ENCODE results near the gene CD19. TPM values are rescaled to one million over a fixed set of nuclear protein-coding genes. Genes with fewer than 3 reads are reported as not detected.
"Not testable (repeated sequence)": the region's sequence is repeated elsewhere in the genome, so short reads cannot be mapped to it uniquely, and the experiment has no call there.

The CD19 gene
- total and polyA plus RNA-seq, 2 donors: 2.8 to 16.9 TPM

DNA sequence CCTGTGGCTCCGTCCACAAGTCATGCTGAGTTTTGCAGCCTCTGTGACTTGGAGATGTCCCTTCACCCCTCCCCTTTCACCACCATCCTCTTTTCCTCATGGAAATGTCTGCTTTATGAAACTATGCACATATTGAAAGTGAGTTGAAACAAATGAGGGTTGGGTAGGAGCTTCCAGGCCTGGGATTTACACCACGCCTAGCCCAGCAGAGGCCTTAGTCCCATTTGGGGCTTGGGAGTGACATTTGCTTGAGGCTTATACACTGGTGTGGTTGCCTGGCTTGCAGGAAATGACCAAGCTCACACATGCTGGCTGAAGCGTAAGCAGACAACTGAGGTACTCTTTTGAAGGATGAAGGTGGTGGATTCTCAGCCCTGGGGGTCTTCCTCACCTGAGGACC is 32.3 kb downstream of the CD19 start:
- Histone ChIP-seq H3K36me3 (ENCODE audit: control insufficient read depth in 2 of 2, insufficient read depth in 2 of 2, low read length in 1 of 2) (peaks cover 57 to 60% of the 10 kb centered on the region in 2 donors), H3K4me1 (ENCODE audit: control insufficient read depth in 2 of 2, insufficient read depth in 2 of 2, low read length in 2 of 2) (no peaks in the 10 kb centered on the region), H3K27me3 (ENCODE audit: control insufficient read depth in 2 of 2, insufficient read depth in 1 of 2, low read length in 1 of 2) (no peaks in the 10 kb centered on the region), H3K9me3 (ENCODE audit: control insufficient read depth in 2 of 2, insufficient read depth in 1 of 2, low read length in 1 of 2) (no peaks in the 10 kb centered on the region), H3K27ac (ENCODE audit: low read depth in 1 of 2, low read length in 1 of 2) (no peak overlapping the region), H3K4me3 (ENCODE audit: low read length in 2 of 2) (no peak overlapping the region)
- no peak for DNase-seq (ENCODE audit: low read depth in 6 of 9, low spot score in 9 of 9)
- WGBS: 81% methylated on average over 3 of the region's 3 CpGs

DNA sequence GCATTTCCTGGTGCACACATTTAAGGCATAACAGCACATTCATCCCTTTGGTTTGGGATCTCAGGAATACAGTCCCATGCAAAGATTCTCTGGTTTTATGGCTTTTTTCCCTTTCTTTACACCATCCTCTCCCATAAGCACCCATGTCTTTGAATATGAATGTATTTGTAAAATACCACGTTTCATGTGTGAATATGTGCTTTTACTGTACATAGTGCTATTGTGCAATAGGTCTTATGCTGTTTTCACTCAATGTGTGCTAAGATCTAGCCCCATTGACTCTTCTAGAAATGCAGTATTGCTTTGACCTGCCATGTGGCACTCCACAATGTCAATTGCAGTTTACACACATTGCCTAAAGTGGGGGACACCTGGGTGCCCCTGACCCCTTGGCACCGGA is 32.7 kb downstream of the CD19 start:
- H3K9me3 ChIP-seq (ENCODE audit: control insufficient read depth in 2 of 2, insufficient read depth in 1 of 2, low read length in 1 of 2): no peaks in the 10 kb centered on the region
- over 99% methylated on average over 2 of the region's 2 CpGs for WGBS
- no peaks in the 10 kb centered on the region for H3K4me1 ChIP-seq (ENCODE audit: control insufficient read depth in 2 of 2, insufficient read depth in 2 of 2, low read length in 2 of 2)
- H3K27ac ChIP-seq (ENCODE audit: low read depth in 1 of 2, low read length in 1 of 2): no peak overlapping the region
- DNase-seq (ENCODE audit: low read depth in 6 of 9, low spot score in 9 of 9): no peak
- peaks cover 53 to 56% of the 10 kb centered on the region in 2 donors for H3K36me3 ChIP-seq (ENCODE audit: control insufficient read depth in 2 of 2, insufficient read depth in 2 of 2, low read length in 1 of 2)
- no peak overlapping the region for H3K4me3 ChIP-seq (ENCODE audit: low read length in 2 of 2)
- no peaks in the 10 kb centered on the region for H3K27me3 ChIP-seq (ENCODE audit: control insufficient read depth in 2 of 2, insufficient read depth in 1 of 2, low read length in 1 of 2)

DNA sequence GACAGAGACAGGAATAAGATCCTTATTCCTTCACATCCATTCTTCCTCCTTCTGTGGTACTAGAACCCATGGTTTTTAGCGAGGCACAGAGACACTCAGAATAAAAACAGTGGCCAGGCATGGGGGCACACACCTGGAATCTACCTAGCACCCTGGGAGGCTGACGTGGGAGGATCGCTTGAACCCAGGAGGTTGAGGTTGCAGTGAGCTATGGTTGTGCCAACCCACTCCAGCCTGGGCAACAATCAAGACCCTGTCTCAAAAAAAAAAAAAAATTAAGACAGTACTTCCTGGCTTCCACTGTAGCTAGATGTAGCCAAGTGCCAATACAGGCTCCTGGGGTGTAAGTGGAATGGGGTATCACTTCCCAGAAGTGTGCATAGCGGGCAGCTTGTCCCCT is 35.4 kb downstream of the CD19 start:
- 96% methylated on average over 4 of the region's 4 CpGs for WGBS

DNA sequence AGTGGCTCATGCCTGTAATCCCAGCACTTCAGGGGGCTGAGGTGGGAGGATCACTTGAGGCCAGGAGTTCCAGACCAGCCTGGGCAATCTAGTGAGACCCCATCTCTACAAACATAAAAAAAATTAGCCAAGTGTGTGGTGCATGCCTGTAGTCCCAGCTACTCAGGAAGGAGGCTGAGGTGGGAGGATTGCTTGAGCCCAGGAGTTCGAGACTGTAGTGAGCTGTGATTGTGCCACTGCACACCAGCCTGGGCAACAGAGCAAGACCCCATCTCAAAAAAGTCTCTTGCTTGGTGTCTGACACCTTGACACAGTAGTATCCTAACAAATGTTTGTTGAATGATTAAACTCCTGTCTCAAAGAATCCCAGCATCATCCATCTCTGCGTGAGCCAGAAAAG is 37.9 kb downstream of the CD19 start:
- H3K4me1 ChIP-seq (ENCODE audit: control insufficient read depth in 2 of 2, insufficient read depth in 2 of 2, low read length in 2 of 2); H3K27ac ChIP-seq (ENCODE audit: low read depth in 1 of 2, low read length in 1 of 2); DNase-seq (ENCODE audit: low read depth in 6 of 9, low spot score in 9 of 9); H3K9me3 ChIP-seq (ENCODE audit: control insufficient read depth in 2 of 2, insufficient read depth in 1 of 2, low read length in 1 of 2); H3K27me3 ChIP-seq (ENCODE audit: control insufficient read depth in 2 of 2, insufficient read depth in 1 of 2, low read length in 1 of 2); H3K4me3 ChIP-seq (ENCODE audit: low read length in 2 of 2): not testable (repeated sequence)
- peaks cover 8 to 11% of the 10 kb centered on the region in 2 donors for H3K36me3 ChIP-seq (ENCODE audit: control insufficient read depth in 2 of 2, insufficient read depth in 2 of 2, low read length in 1 of 2)
- WGBS: 99% methylated on average over 2 of the region's 2 CpGs

More for the DNA sequence above, 35.4 kb downstream of the CD19 start:
- no peaks in the 10 kb centered on the region for H3K4me1 ChIP-seq (ENCODE audit: control insufficient read depth in 2 of 2, insufficient read depth in 2 of 2, low read length in 2 of 2)
- no peak overlapping the region for H3K27ac ChIP-seq (ENCODE audit: low read depth in 1 of 2, low read length in 1 of 2)
- no peak for DNase-seq (ENCODE audit: low read depth in 6 of 9, low spot score in 9 of 9)
- H3K36me3 ChIP-seq (ENCODE audit: control insufficient read depth in 2 of 2, insufficient read depth in 2 of 2, low read length in 1 of 2): peaks cover 34 to 36% of the 10 kb centered on the region in 2 donors
- no peak overlapping the region for H3K4me3 ChIP-seq (ENCODE audit: low read length in 2 of 2)
- no peaks in the 10 kb centered on the region for H3K9me3 ChIP-seq (ENCODE audit: control insufficient read depth in 2 of 2, insufficient read depth in 1 of 2, low read length in 1 of 2)
- H3K27me3 ChIP-seq (ENCODE audit: control insufficient read depth in 2 of 2, insufficient read depth in 1 of 2, low read length in 1 of 2): no peaks in the 10 kb centered on the region

DNA sequence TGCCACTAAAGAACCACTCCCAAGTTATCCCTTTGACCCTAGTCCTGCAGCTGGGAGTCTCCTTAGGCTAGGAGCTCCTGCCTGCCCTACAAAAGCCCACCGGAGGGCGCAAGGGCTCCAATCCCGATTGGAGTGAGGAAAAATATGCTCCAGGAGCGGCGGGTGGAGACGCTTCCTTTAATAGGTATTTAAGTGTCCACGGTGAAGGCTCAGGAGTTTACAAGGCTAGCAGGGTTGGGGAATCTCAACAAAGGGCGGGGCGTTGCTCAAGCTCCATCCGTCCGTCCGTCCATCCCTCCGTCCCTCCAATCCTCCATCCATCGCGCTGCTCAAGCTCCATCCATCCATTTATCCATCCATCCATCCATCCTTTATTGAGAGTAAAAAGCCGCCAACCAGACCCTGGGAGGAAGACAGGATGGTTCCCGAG is 42.3 kb downstream of the CD19 start:
- Histone ChIP-seq H3K9me3 (ENCODE audit: control insufficient read depth in 2 of 2, insufficient read depth in 1 of 2, low read length in 1 of 2) (no peaks in the 10 kb centered on the region), H3K27ac (ENCODE audit: low read depth in 1 of 2, low read length in 1 of 2) (peak overlapping the region; percentile 50 to 53), H3K36me3 (ENCODE audit: control insufficient read depth in 2 of 2, insufficient read depth in 2 of 2, low read length in 1 of 2) (peaks cover 22 to 26% of the 10 kb centered on the region in 2 donors), H3K27me3 (ENCODE audit: control insufficient read depth in 2 of 2, insufficient read depth in 1 of 2, low read length in 1 of 2) (no peaks in the 10 kb centered on the region), H3K4me1 (ENCODE audit: control insufficient read depth in 2 of 2, insufficient read depth in 2 of 2, low read length in 2 of 2) (peaks cover 10 to 24% of the 10 kb centered on the region in 2 donors), H3K4me3 (ENCODE audit: low read length in 2 of 2) (peak overlapping the region; percentile 69 to 94)
- peak in 2 of 9 donors; percentile 25 to 54 for DNase-seq (ENCODE audit: low read depth in 6 of 9, low spot score in 9 of 9)
- 1% methylated on average over 17 of the region's 17 CpGs for WGBS

DNA sequence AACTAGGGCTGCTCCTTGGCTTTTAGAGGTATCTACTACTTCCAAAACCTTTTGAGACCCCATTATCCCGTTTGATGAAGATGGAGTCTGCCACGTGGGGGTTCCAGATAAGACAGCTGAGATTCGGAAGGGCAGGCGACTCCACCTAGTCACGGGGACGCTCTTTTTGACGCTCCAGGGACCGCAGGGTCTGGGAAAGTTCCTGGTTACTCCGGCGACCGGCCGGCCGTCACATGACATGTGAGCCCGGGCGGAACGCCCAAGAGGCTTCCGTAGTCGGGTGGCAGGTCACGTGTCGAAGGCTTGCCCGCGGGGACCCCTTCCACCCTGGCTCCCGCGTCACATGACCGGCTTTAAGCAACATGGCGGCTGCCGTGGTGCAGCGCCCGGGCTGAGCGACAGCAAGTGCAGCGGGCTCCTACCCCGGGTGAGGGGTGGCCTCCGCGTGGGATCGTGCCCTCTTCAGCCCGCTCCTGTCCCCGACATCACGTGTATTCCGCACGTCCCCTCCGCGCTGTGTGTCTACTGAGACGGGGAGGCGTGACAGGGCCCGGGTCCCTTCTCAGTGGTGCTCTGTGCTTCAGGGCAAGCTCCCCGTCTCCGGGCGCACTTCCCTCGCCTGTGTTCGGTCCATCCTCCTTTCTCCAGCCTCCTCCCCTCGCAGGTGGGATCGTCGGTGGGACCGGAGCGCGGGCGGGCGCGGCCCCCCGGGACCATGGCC is 42.8 kb downstream of the CD19 start, which contains the start of gene SPNS1:
SPNS1 (plus strand) TSS at position 342 of the 721 bp plus-strand sequence; CDS start at position 716, 374 bp downstream.
- Histone ChIP-seq H3K36me3 (ENCODE audit: control insufficient read depth in 2 of 2, insufficient read depth in 2 of 2, low read length in 1 of 2) (peaks cover 27 to 32% of the 10 kb centered on the region in 2 donors), H3K27ac (ENCODE audit: low read depth in 1 of 2, low read length in 1 of 2) (peak within 1 kb of the TSS; percentile 50 to 53), H3K27me3 (ENCODE audit: control insufficient read depth in 2 of 2, insufficient read depth in 1 of 2, low read length in 1 of 2) (no peaks in the 10 kb centered on the region), H3K9me3 (ENCODE audit: control insufficient read depth in 2 of 2, insufficient read depth in 1 of 2, low read length in 1 of 2) (no peaks in the 10 kb centered on the region), H3K4me1 (ENCODE audit: control insufficient read depth in 2 of 2, insufficient read depth in 2 of 2, low read length in 2 of 2) (peaks cover 10 to 24% of the 10 kb centered on the region in 2 donors), H3K4me3 (ENCODE audit: low read length in 2 of 2) (peak within 1 kb of the TSS; percentile 69 to 94)
- DNase-seq (ENCODE audit: low read depth in 6 of 9, low spot score in 9 of 9): peak; percentile 85 to 96 (median 89)
- under 1% methylated on average over 60 of the region's 60 CpGs for WGBS

DNA sequence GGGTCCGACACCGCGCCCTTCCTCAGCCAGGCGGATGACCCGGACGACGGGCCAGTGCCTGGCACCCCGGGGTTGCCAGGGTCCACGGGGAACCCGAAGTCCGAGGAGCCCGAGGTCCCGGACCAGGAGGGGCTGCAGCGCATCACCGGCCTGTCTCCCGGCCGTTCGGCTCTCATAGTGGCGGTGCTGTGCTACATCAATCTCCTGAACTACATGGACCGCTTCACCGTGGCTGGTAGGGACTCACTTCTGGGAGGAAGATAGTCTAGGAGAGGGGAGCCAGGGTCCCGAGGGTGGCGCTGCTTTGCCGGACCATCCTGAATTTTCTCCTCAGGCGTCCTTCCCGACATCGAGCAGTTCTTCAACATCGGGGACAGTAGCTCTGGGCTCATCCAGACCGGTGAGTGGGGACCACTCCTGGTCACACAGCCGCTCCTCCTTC is 43.4 kb downstream of the CD19 start:
- no peak for DNase-seq (ENCODE audit: low read depth in 6 of 9, low spot score in 9 of 9)
- no peak overlapping the region for H3K27ac ChIP-seq (ENCODE audit: low read depth in 1 of 2, low read length in 1 of 2)
- H3K4me3 ChIP-seq (ENCODE audit: low read length in 2 of 2): peak overlapping the region; percentile 69 to 94
- peaks cover 27 to 32% of the 10 kb centered on the region in 2 donors for H3K36me3 ChIP-seq (ENCODE audit: control insufficient read depth in 2 of 2, insufficient read depth in 2 of 2, low read length in 1 of 2)
- no peaks in the 10 kb centered on the region for H3K27me3 ChIP-seq (ENCODE audit: control insufficient read depth in 2 of 2, insufficient read depth in 1 of 2, low read length in 1 of 2)
- H3K4me1 ChIP-seq (ENCODE audit: control insufficient read depth in 2 of 2, insufficient read depth in 2 of 2, low read length in 2 of 2): peaks cover 10 to 24% of the 10 kb centered on the region in 2 donors
- WGBS: 11% methylated on average over 30 of the region's 30 CpGs
- no peaks in the 10 kb centered on the region for H3K9me3 ChIP-seq (ENCODE audit: control insufficient read depth in 2 of 2, insufficient read depth in 1 of 2, low read length in 1 of 2)

DNA sequence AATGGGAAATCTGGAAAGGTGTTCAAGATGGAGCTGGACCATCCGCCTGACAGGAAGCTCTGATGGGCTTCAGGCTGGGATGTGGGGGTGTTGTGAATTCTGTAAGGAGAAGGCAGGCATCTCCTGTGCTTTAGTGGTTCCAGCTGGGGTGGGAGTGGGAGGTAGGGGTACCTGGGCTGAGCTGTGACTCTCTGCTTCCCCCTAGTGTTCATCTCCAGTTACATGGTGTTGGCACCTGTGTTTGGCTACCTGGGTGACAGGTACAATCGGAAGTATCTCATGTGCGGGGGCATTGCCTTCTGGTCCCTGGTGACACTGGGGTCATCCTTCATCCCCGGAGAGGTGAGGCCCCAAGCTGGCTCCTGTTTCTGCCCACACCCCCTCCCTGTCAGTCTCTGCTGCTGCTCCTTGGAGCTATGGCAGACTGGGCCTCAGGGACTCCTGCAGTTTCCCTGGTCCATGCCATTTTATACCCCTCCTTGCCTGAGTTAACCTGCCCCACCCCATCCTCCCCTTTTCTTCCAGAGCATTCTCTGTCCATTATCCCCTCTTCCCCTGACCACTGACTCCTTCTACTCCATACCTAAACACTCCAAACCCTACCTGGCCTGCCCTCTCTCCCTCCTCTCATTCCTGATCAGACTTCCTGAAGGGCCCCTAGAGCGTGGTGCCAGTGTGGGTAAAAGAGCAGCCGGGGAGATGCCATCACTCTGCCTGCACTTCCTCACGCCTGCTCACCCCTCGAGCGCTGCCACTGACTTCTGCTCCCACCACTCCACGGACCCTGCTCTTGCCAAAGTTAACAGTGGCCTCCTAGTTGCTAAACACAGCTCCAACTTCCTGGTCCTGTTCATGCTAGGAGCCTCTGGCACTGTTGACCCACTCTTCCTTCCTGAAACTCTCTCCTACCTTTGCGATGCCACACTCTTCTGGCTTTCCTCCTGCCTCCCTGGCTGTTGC is 46.2 kb downstream of the CD19 start:
- H3K4me3 ChIP-seq (ENCODE audit: low read length in 2 of 2): no peak overlapping the region
- peaks cover 3 to 15% of the 10 kb centered on the region in 2 donors for H3K9me3 ChIP-seq (ENCODE audit: control insufficient read depth in 2 of 2, insufficient read depth in 1 of 2, low read length in 1 of 2)
- DNase-seq (ENCODE audit: low read depth in 6 of 9, low spot score in 9 of 9): peak in 4 of 9 donors; percentile 38 to 51 (median 45)
- H3K4me1 ChIP-seq (ENCODE audit: control insufficient read depth in 2 of 2, insufficient read depth in 2 of 2, low read length in 2 of 2): peaks cover 10 to 28% of the 10 kb centered on the region in 2 donors
- no peak overlapping the region for H3K27ac ChIP-seq (ENCODE audit: low read depth in 1 of 2, low read length in 1 of 2)
- peaks cover 50 to 56% of the 10 kb centered on the region in 2 donors for H3K36me3 ChIP-seq (ENCODE audit: control insufficient read depth in 2 of 2, insufficient read depth in 2 of 2, low read length in 1 of 2)
- H3K27me3 ChIP-seq (ENCODE audit: control insufficient read depth in 2 of 2, insufficient read depth in 1 of 2, low read length in 1 of 2): no peaks in the 10 kb centered on the region
- WGBS: 96% methylated on average over 11 of the region's 11 CpGs

All from thymus (tissue), 11 donors.